Astrocyte of the cerebellum (primary cell): Measurements from ENCODE around the gene NACC2.

Experiments used
- DNase-seq: peaks from one replicate; pipeline ENCODE4 v3.0.0-alpha.2; 2011; ENCODE audit warnings: low read depth
- H3K4me3 ChIP-seq: 2 replicates; pipeline ENCODE4 v1.5.1; 2011; ENCODE audit warnings: mild to moderate bottlenecking, low read depth, low read length, moderate library complexity
- in situ Hi-C: cut with HindIII; loops from 2 replicates; pipeline ENCODE4 v1.10.0; 2017; ENCODE audit warnings: low sequenced_read_pairs
- TF ChIP-seq, protein P1 (sequence below): IDR thresholded peaks from 2 replicates; pipeline ENCODE4 v1.5.1; 2012; ENCODE audit warnings: low read length, low read depth, moderate library complexity, mild to moderate bottlenecking; ENCODE audit errors: missing control alignments

The NACC2 gene

DNA sequence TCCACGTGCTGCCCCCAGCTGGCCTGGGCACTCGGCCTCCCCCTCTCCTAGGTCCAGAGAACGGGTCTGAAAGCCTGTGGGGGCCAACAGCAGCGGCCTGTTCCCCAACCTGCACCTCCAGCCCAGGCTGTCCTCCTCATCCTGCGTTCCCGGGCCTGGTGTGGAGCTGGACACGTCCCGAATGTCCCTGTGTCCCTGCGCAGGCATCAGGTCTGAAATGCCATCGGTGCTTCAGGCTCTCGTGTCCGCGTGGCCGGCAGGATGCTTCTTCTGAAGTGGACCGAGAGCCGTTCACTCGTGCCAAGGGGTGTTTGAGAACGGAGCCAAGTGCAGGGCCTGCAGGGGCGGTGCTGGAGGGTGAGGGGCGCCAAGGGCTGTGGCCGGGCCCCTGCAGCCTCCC, 109.2 kb downstream of the NACC2 start:
- no peak overlapping the region for H3K4me3 ChIP-seq
- TF ChIP-seq, protein P1, sequence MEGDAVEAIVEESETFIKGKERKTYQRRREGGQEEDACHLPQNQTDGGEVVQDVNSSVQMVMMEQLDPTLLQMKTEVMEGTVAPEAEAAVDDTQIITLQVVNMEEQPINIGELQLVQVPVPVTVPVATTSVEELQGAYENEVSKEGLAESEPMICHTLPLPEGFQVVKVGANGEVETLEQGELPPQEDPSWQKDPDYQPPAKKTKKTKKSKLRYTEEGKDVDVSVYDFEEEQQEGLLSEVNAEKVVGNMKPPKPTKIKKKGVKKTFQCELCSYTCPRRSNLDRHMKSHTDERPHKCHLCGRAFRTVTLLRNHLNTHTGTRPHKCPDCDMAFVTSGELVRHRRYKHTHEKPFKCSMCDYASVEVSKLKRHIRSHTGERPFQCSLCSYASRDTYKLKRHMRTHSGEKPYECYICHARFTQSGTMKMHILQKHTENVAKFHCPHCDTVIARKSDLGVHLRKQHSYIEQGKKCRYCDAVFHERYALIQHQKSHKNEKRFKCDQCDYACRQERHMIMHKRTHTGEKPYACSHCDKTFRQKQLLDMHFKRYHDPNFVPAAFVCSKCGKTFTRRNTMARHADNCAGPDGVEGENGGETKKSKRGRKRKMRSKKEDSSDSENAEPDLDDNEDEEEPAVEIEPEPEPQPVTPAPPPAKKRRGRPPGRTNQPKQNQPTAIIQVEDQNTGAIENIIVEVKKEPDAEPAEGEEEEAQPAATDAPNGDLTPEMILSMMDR, result no peak
- no peak for DNase-seq
- in situ Hi-C loops, result no loop called here

DNA sequence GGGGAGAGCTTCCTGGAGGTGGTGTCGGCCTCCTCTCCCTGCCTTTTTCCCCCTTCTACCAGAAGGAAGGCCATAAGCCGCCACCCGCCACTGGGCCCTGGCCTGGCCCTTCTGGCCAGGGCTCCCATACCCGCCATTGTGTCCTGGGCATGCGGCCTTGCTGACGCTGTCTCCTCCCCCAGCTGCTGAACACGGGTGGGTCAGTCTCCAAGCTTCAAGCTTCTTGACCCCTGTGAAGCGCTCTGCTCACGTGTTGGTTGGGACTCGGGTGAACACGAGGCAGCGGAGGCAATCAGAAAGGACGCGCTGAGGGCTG, 109.7 kb downstream of the NACC2 start:
- in situ Hi-C loops, result no loop called here
- no peak overlapping the region for H3K4me3 ChIP-seq
- DNase-seq, result no peak
- TF ChIP-seq, protein P1, result no peak

- no peak for DNase-seq
- in situ Hi-C loops, result no loop called here
- no peak overlapping the region for H3K4me3 ChIP-seq
- TF ChIP-seq, protein P1, result no peak
Measured at GRCh38 chr9:135984072-135984710, 110.9 kb downstream of the NACC2 start.

GRCh38 chr9:135983208-135984071, 111.6 kb downstream of the NACC2 start:
- in situ Hi-C loops, result no loop called here
- no peak for DNase-seq
- TF ChIP-seq, protein P1, result no peak
- no peak overlapping the region for H3K4me3 ChIP-seq

- DNase-seq, result no peak
- H3K4me3 ChIP-seq, result no peak overlapping the region
- TF ChIP-seq, protein P1, result no peak
- in situ Hi-C loops, result no loop called here
Measured at GRCh38 chr9:135982499-135983207, 112.4 kb downstream of the NACC2 start.

- TF ChIP-seq, protein P1, result no peak
- H3K4me3 ChIP-seq, result no peak overlapping the region
- no peak for DNase-seq
- in situ Hi-C loops, result no loop called here
Measured at GRCh38 chr9:135980926-135981630, 114.0 kb downstream of the NACC2 start.
